Inferior parietal cortex (tissue), 1 donor: ENCODE data around the gene P4HA2.
"Not testable (repeated sequence)": the region's sequence is repeated elsewhere in the genome, so short reads cannot be mapped to it uniquely, and the experiment has no call there.

Source experiments
- DNase-seq: peaks from one replicate; pipeline ENCODE4 v3.0.0-alpha.2; 2016; ENCODE audit errors: extremely low spot score

P4HA2 gene

GRCh38 chr5:132202711-132203463 is 24.8 kb downstream of the P4HA2 start:
- DNase-seq, result no peak

- DNase-seq, result no peak
These were observed 28.5 kb downstream of the P4HA2 start for GRCh38 chr5:132199116-132199680.

- DNase-seq, result no peak
These were observed 29.1 kb downstream of the P4HA2 start for GRCh38 chr5:132198571-132198970.

- DNase-seq, result no peak
These were observed 31.9 kb downstream of the P4HA2 start for GRCh38 chr5:132195727-132196126.

GRCh38 chr5:132193165-132193694 is 34.4 kb downstream of the P4HA2 start:
- no peak for DNase-seq

GRCh38 chr5:132190161-132190817 is 37.4 kb downstream of the P4HA2 start:
- DNase-seq, result peak; percentile 77

- no peak for DNase-seq
These were observed 43.1 kb downstream of the P4HA2 start for GRCh38 chr5:132184588-132184987.

- no peak for DNase-seq
These were observed 43.9 kb downstream of the P4HA2 start for GRCh38 chr5:132183723-132184122.

GRCh38 chr5:132182359-132183040 is 45.2 kb downstream of the P4HA2 start:
- DNase-seq, result no peak

GRCh38 chr5:132181011-132181629 is 46.5 kb downstream of the P4HA2 start:
- DNase-seq, result no peak

- DNase-seq, result peak; percentile 75
These were observed 47.4 kb downstream of the P4HA2 start for GRCh38 chr5:132180134-132180745.

GRCh38 chr5:132179405-132179804 is 48.2 kb downstream of the P4HA2 start:
- DNase-seq, result no peak

GRCh38 chr5:132177691-132178149 is 49.9 kb downstream of the P4HA2 start:
- no peak for DNase-seq

- DNase-seq, result no peak
These were observed 50.7 kb downstream of the P4HA2 start for GRCh38 chr5:132176987-132177386.

- DNase-seq, result no peak
These were observed 51.1 kb downstream of the P4HA2 start for GRCh38 chr5:132176521-132176945.

GRCh38 chr5:132162945-132163344 is 64.7 kb downstream of the P4HA2 start:
- DNase-seq, result no peak

- DNase-seq, result not testable (repeated sequence)
These were observed 65.9 kb downstream of the P4HA2 start for GRCh38 chr5:132161574-132162326.

- no peak for DNase-seq
These were observed 71.2 kb downstream of the P4HA2 start for GRCh38 chr5:132156413-132156812.

- DNase-seq, result no peak
These were observed 77.1 kb downstream of the P4HA2 start for GRCh38 chr5:132150565-132150964.

- no peak for DNase-seq
These were observed 80.0 kb downstream of the P4HA2 start for GRCh38 chr5:132147663-132148062.
